K562 (cell line): ENCODE measurements around the gene SDCCAG8. TPM values are rescaled to one million over a fixed set of nuclear protein-coding genes. Genes with fewer than 3 reads are reported as not detected.

Experiments
- ATAC-seq: fragments of 200-7000 bp; cut with Tn5 transposase; 3 replicates; pipeline ENCODE4 v1.9.1; 2020; ENCODE audit warnings: moderate library complexity
- BruUV-seq: library from RNA; stranded (reverse); fragments of 400-500 nt; replicated peaks from 2 replicates; lab custom pipeline; 2021; lab: Mats Ljungman, UMichigan
- CTCF ChIA-PET: fragments of 300-600 bp; formaldehyde crosslinking; extraction: SDS; loops from one replicate; lab custom pipeline; 2021; ENCODE audit warnings: low intra/inter-chr PET ratio; lab: Yijun Ruan, JAX
- POLR2A ChIA-PET: fragments of 300-600, 350-650 bp; sonication (Branson Sonifier 250); formaldehyde crosslinking; extraction: SDS; loops from one replicate; lab custom pipeline; 2021; ENCODE audit warnings: antibody characterized with exemption, inconsistent platforms; lab: Yijun Ruan, JAX
- DNase-seq, 4 experiments: peaks; one replicate each; pipeline versions ENCODE4 v3.0.0 to v3.0.0-alpha.2; 2011 to 2018; ENCODE audit warnings: low spot score in 3 of 4, mixed read lengths in 3 of 4; ENCODE audit errors: extremely low read depth in 1 of 4
- FAIRE-seq: peaks from 2 replicates; lab custom pipeline; 2011; peaks lifted over from hg19 to GRCh38; lab: Jason Lieb, UNC
- H2AFZ ChIP-seq: 2 replicates; pipeline ENCODE4 v1.6.0; 2011; ENCODE audit warnings: low read depth, low read length, control low read depth, inconsistent platforms
- H3K27ac ChIP-seq: fragments of 200-600 bp; 3 replicates; pipeline ENCODE4 v1.8.0; 2011; ENCODE audit warnings: low read depth, mild to moderate bottlenecking, control low read depth, inconsistent platforms, low read length, moderate library complexity, mixed read lengths; ENCODE audit errors: extremely low read depth
- H3K27me3 ChIP-seq, 2 experiments: fragments of 300-600 bp in 1 of 2; 2 replicates in 1 of 2; 3 replicates in 1 of 2; pipeline versions ENCODE4 v1.6.0 to v1.8.0; 2011; ENCODE audit warnings: inconsistent platforms in 2 of 2, low read length in 2 of 2, mild to moderate bottlenecking in 1 of 2, mixed read lengths in 1 of 2, moderate library complexity in 1 of 2; ENCODE audit not compliant: control insufficient read depth in 2 of 2, insufficient read depth in 2 of 2
- H3K36me3 ChIP-seq: fragments of 300-600 bp; 3 replicates; pipeline ENCODE4 v1.8.0; 2011; ENCODE audit warnings: mild to moderate bottlenecking, low read length, inconsistent platforms; ENCODE audit not compliant: control insufficient read depth, insufficient read depth
- H3K4me1 ChIP-seq, 2 experiments: fragments of 200-600 bp in 1 of 2; replicated peaks in 1 of 2; 2 replicates in 1 of 2; 3 replicates in 1 of 2; pipeline versions ENCODE4 v1.5.1 to v1.8.0; 2011; ENCODE audit warnings: inconsistent platforms in 2 of 2, low read length in 2 of 2, mild to moderate bottlenecking in 1 of 2, mixed read lengths in 1 of 2, moderate library complexity in 1 of 2; ENCODE audit not compliant: control insufficient read depth in 2 of 2, insufficient read depth in 2 of 2
- H3K4me2 ChIP-seq: 2 replicates; pipeline ENCODE4 v1.6.1; 2011; ENCODE audit warnings: low read length, control low read depth, inconsistent platforms, mixed read lengths; ENCODE audit not compliant: insufficient read depth
- H3K4me3 ChIP-seq: fragments of 200-600 bp; sonication (generic), shearing (Covaris generic); 2 replicates; pipeline ENCODE4 v1.5.1; 2016; ENCODE audit warnings: control low read depth, inconsistent platforms
- H3K79me2 ChIP-seq: fragments of 200-600 bp; 3 replicates; pipeline ENCODE4 v1.8.0; 2011; ENCODE audit warnings: low read length, inconsistent platforms; ENCODE audit not compliant: control insufficient read depth, insufficient read depth
- H3K9ac ChIP-seq, 2 experiments: 2 replicates each; pipeline versions ENCODE4 v1.6.0 to v1.6.1; 2011; ENCODE audit warnings: low read depth in 2 of 2, low read length in 2 of 2, control low read depth in 1 of 2, inconsistent platforms in 1 of 2, mild to moderate bottlenecking in 1 of 2, mixed read lengths in 1 of 2; ENCODE audit not compliant: insufficient read depth in 1 of 2
- H3K9me1 ChIP-seq: one replicate; pipeline ENCODE4 v1.6.0; 2011; ENCODE audit warnings: inconsistent platforms, mild to moderate bottlenecking, low read length, moderate library complexity; ENCODE audit not compliant: control insufficient read depth, insufficient read depth
- H3K9me3 ChIP-seq: replicated peaks from 2 replicates; pipeline ENCODE4 v1.5.1; 2011; ENCODE audit warnings: low read depth, low read length, inconsistent platforms; ENCODE audit not compliant: control insufficient read depth, insufficient read depth
- H4K20me1 ChIP-seq: replicated peaks from 2 replicates; pipeline ENCODE4 v1.6.1; 2011; ENCODE audit warnings: low read length, inconsistent platforms, mixed read lengths; ENCODE audit not compliant: control insufficient read depth, insufficient read depth
- ADNP ChIP-seq: fragments of 200-800 bp; sonication (Bioruptor generic); IDR thresholded peaks from 2 replicates; pipeline ENCODE4 v1.6.1; 2016; ENCODE audit warnings: missing genetic modification characterization, missing compliant biosample characterization
- BDP1 ChIP-seq: IDR thresholded peaks from 3 replicates; pipeline ENCODE4 v1.6.1; 2011; ENCODE audit not compliant: insufficient read length, insufficient read depth
- CBFB ChIP-seq: sonication (generic); formaldehyde crosslinking; IDR thresholded peaks from 2 replicates; pipeline ENCODE4 v1.4.0; 2020; ENCODE audit warnings: mild to moderate bottlenecking, missing genetic modification reagents
- ILK ChIP-seq: fragments of 450-650 bp; IDR thresholded peaks from 2 replicates; pipeline ENCODE4 v1.6.1; 2016; ENCODE audit warnings: missing genetic modification characterization, low read depth, mild to moderate bottlenecking, missing compliant biosample characterization, moderate library complexity, borderline replicate concordance
- MCM7 ChIP-seq, 2 experiments: fragments of 450-650 bp; IDR thresholded peaks; 2 replicates each; pipeline ENCODE4 v1.6.1; 2016 to 2018
- NFRKB ChIP-seq: fragments of 450-650 bp; IDR thresholded peaks from 2 replicates; pipeline ENCODE4 v1.6.1; 2016; ENCODE audit warnings: low read depth
- PHB2 ChIP-seq: fragments of 450-650 bp; IDR thresholded peaks from 2 replicates; pipeline ENCODE4 v1.6.1; 2017; ENCODE audit warnings: low read depth
- SREBF2 ChIP-seq: sonication (generic); formaldehyde crosslinking; IDR thresholded peaks from 2 replicates; pipeline ENCODE4 v1.4.0; 2020; ENCODE audit warnings: mild to moderate bottlenecking, missing genetic modification reagents
- STAG1 ChIP-seq: sonication (generic); formaldehyde crosslinking; IDR thresholded peaks from 2 replicates; pipeline ENCODE4 v1.5.0; 2020; ENCODE audit warnings: missing genetic modification reagents, borderline replicate concordance
- ZBTB1 ChIP-seq: sonication (generic); formaldehyde crosslinking; IDR thresholded peaks from 2 replicates; pipeline ENCODE4 v1.8.1; 2023; ENCODE audit warnings: missing genetic modification reagents, low read depth, mild to moderate bottlenecking, borderline replicate concordance
- ZNF324 ChIP-seq: fragments of 250-450 bp; sonication (Bioruptor Pico); IDR thresholded peaks from 2 replicates; pipeline ENCODE4 v1.4.0; 2020; ENCODE audit warnings: mild to moderate bottlenecking
- ZNF354B ChIP-seq: fragments of 250-450 bp; sonication (Bioruptor Pico); IDR thresholded peaks from 2 replicates; pipeline ENCODE4 v1.4.0; 2020
- ZNF561 ChIP-seq: fragments of 450-650 bp; formaldehyde crosslinking; conservative IDR thresholded peaks from 2 replicates; pipeline ENCODE4 v1.4.0; 2020; ENCODE audit warnings: mild to moderate bottlenecking, moderate library complexity
- in situ Hi-C: fragments of 300-500 bp; cut with MboI; formaldehyde crosslinking; loops from 4 replicates; pipeline ENCODE4 v1.15.0; 2018; ENCODE audit warnings: inconsistent platforms, mixed read lengths
- intact Hi-C: fragments of 100-400 bp; cut with micrococcal nuclease; formaldehyde crosslinking; loops from 2 replicates; pipeline ENCODE4 v1.14.2; 2022
- polyA plus RNA-seq, 8 experiments: library from polyadenylated mRNA; depleted of rRNA in 4 of 8; stranded (reverse) in 5 of 8; unstranded in 3 of 8; fragments of >200 nt; fragmentation: Nextera tagmentation in 2 of 8; fragmentation: Illumina TruSeq in 1 of 8; extraction: Ambion mirVana in 2 of 8; extraction: Trizol in 1 of 8; gene quantifications; 2 replicates each; pipeline versions ENCODE4 v1.2.1 to v1.2.3, GENCODE V29; 2011 to 2014; ENCODE audit warnings: inconsistent platforms in 1 of 8, missing spikeins in 1 of 8
- total RNA-seq, 7 experiments: library from RNA; depleted of rRNA in 6 of 7; stranded (reverse); fragments of >200 nt in 6 of 7; fragmentation: Illumina TruSeq in 2 of 7; extraction: Trizol in 2 of 7; gene quantifications; 2 replicates each; pipeline versions ENCODE4 v1.2.1 to v1.2.3, GENCODE V29; 2011 to 2021; ENCODE audit warnings: low replicate concordance in 1 of 7
- TF ChIP-seq, protein P1 (sequence below): sonication (generic); formaldehyde crosslinking; IDR thresholded peaks from 2 replicates; pipeline ENCODE4 v1.9.0; 2022; ENCODE audit warnings: mild to moderate bottlenecking, missing genetic modification reagents
- TF ChIP-seq, protein P2 (sequence below): sonication (generic); formaldehyde crosslinking; IDR thresholded peaks from 2 replicates; pipeline ENCODE4 v1.8.0; 2023; ENCODE audit warnings: mild to moderate bottlenecking, missing genetic modification reagents
- TF ChIP-seq, protein P3 (sequence below), 2 experiments: fragments of 450-650 bp; conservative IDR thresholded peaks; 2 replicates each; pipeline ENCODE4 v1.6.1; 2017; ENCODE audit warnings: mild to moderate bottlenecking in 2 of 2, moderate library complexity in 2 of 2

Gene SDCCAG8
- total and polyA plus RNA-seq, 9 of the 15 experiments (the other 6 are each of a cell fraction or from before 2014, with no cell fraction given), result 17.9 to 36.7 (median 25.4) TPM

DNA sequence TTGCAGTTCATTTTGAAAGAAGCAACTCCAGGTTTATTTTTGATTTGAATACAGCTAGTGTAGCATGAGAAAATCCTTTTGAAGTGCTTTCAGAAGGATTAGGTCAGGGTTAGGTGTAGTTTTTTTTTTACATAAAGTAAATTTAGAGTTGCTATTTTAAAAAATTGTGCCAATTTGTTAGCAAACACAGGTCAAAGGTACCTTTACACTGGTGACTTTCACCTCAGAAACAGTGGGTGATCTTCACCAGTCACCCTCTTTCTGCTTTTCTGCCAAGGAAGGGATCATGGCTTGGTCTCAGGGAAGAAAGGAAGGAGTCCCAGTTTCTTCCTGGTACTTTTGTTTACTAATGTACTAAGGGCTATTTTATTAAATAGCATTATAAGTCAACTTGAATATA is 111.5 kb downstream of the SDCCAG8 start:
- Histone ChIP-seq H3K27ac (no peak overlapping the region), H3K9me1 (no peaks in the 10 kb centered on the region), H3K4me2 (no peak overlapping the region), H3K4me3 (no peak overlapping the region)
- in situ Hi-C loops, result no loop called here
- POLR2A ChIA-PET, result no interaction called here
- TF ChIP-seq ZBTB1 (CRISPR knock-in tag), result no peak
- no peak for TF ChIP-seq ZNF561 (CRISPR knock-in tag)
- no peak for TF ChIP-seq PHB2
- no peak for TF ChIP-seq ZNF324 (CRISPR knock-in tag)
- TF ChIP-seq ADNP (tag), result no peak
- TF ChIP-seq CBFB (CRISPR knock-in tag), result no peak
- TF ChIP-seq, protein P1, sequence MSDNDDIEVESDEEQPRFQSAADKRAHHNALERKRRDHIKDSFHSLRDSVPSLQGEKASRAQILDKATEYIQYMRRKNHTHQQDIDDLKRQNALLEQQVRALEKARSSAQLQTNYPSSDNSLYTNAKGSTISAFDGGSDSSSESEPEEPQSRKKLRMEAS (CRISPR knock-in tag), result no peak
- TF ChIP-seq, protein P2, sequence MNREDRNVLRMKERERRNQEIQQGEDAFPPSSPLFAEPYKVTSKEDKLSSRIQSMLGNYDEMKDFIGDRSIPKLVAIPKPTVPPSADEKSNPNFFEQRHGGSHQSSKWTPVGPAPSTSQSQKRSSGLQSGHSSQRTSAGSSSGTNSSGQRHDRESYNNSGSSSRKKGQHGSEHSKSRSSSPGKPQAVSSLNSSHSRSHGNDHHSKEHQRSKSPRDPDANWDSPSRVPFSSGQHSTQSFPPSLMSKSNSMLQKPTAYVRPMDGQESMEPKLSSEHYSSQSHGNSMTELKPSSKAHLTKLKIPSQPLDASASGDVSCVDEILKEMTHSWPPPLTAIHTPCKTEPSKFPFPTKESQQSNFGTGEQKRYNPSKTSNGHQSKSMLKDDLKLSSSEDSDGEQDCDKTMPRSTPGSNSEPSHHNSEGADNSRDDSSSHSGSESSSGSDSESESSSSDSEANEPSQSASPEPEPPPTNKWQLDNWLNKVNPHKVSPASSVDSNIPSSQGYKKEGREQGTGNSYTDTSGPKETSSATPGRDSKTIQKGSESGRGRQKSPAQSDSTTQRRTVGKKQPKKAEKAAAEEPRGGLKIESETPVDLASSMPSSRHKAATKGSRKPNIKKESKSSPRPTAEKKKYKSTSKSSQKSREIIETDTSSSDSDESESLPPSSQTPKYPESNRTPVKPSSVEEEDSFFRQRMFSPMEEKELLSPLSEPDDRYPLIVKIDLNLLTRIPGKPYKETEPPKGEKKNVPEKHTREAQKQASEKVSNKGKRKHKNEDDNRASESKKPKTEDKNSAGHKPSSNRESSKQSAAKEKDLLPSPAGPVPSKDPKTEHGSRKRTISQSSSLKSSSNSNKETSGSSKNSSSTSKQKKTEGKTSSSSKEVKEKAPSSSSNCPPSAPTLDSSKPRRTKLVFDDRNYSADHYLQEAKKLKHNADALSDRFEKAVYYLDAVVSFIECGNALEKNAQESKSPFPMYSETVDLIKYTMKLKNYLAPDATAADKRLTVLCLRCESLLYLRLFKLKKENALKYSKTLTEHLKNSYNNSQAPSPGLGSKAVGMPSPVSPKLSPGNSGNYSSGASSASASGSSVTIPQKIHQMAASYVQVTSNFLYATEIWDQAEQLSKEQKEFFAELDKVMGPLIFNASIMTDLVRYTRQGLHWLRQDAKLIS (CRISPR knock-in tag), result no peak
- TF ChIP-seq, protein P3, sequence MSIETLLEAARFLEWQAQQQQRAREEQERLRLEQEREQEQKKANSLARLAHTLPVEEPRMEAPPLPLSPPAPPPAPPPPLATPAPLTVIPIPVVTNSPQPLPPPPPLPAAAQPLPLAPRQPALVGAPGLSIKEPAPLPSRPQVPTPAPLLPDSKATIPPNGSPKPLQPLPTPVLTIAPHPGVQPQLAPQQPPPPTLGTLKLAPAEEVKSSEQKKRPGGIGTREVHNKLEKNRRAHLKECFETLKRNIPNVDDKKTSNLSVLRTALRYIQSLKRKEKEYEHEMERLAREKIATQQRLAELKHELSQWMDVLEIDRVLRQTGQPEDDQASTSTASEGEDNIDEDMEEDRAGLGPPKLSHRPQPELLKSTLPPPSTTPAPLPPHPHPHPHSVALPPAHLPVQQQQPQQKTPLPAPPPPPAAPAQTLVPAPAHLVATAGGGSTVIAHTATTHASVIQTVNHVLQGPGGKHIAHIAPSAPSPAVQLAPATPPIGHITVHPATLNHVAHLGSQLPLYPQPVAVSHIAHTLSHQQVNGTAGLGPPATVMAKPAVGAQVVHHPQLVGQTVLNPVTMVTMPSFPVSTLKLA (conservative IDR thresholded peaks at IDR 0.05), result no peak
- TF ChIP-seq SREBF2 (CRISPR knock-in tag), result no peak
- no peak for TF ChIP-seq STAG1 (CRISPR knock-in tag)
- TF ChIP-seq BDP1, result no peak
- TF ChIP-seq NFRKB, result no peak
- TF ChIP-seq ZNF354B (CRISPR knock-in tag), result no peak
- no peak for TF ChIP-seq ILK (tag)
- TF ChIP-seq MCM7 (IDR thresholded peaks at IDR 0.05), result no peak
- TF ChIP-seq, all 486 proteins: peak for 0
- Histone ChIP-seq H3K79me2 (no peaks in the 10 kb centered on the region), H3K4me1 (no peaks in the 10 kb centered on the region), H3K27me3 (no peaks in the 10 kb centered on the region), H4K20me1 (no peaks in the 10 kb centered on the region), H3K36me3 (no peaks in the 10 kb centered on the region), H3K9ac (no peak overlapping the region), H2AFZ (no peak overlapping the region), H3K9me3 (no peaks in the 10 kb centered on the region)
- FAIRE-seq (no peak), ATAC-seq (no peak), DNase-seq (no peak)
- BruUV-seq, result no TSS peak
- intact Hi-C loops, result no loop called here
- CTCF ChIA-PET, result no interaction called here
